Measurements from ENCODE around the gene ERH.

DNA sequence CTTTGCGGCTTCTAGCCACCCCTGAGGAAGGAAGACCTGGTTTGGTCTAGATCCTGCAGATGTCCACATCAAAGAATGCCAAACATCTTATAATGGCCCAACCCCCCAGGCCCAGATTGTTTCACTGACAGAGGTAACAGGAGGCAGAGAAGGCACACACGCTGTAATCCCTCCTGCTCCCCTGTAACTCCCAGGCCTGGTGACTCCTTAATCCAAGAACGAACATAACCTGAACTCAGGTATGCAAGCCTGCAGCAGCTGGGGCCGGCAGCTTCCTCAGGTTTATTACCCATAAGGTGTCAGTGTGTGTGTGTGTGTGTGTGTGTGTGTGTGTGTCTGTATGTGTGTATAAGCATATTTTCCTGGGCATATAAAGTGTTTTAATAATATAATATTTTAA is 52.7 kb downstream of the ERH start:
- TF ChIP-seq CTCF (IDR thresholded peaks at IDR 0.05) = no peak
- no peak for TF ChIP-seq EZH2 (IDR thresholded peaks at IDR 0.05; ENCODE audit: borderline replicate concordance, insufficient read depth, low read depth, low read length, poor library complexity, severe bottlenecking)
